K562 (cell line): ENCODE measurements around the gene SAMD10. TPM values are rescaled to one million over a fixed set of nuclear protein-coding genes. Genes with fewer than 3 reads are reported as not detected.

Experiments used
- CTBP1 ChIP-seq: fragments of 450-650 bp; IDR thresholded peaks from 2 replicates; pipeline ENCODE4 v1.6.1; 2016; ENCODE audit warnings: borderline replicate concordance
- CXXC5 ChIP-seq: fragments of 250-450 bp; sonication (Bioruptor Pico); IDR thresholded peaks from 2 replicates; pipeline ENCODE4 v1.8.0; 2022; ENCODE audit warnings: inconsistent platforms, mild to moderate bottlenecking, moderate library complexity
- EP300 ChIP-seq: IDR thresholded peaks from 2 replicates; pipeline ENCODE4 v1.6.1; 2012; ENCODE audit warnings: low read length, improper control_type of control experiment
- GABPB1 ChIP-seq: sonication (generic); formaldehyde crosslinking; IDR thresholded peaks from 2 replicates; pipeline ENCODE4 v1.8.0; 2022; ENCODE audit warnings: mild to moderate bottlenecking, missing genetic modification reagents
- GATAD2A ChIP-seq: fragments of 450-650 bp; IDR thresholded peaks from 2 replicates; pipeline ENCODE4 v1.6.1; 2017
- HOMEZ ChIP-seq: fragments of 250-450 bp; sonication (Bioruptor Pico); IDR thresholded peaks from 2 replicates; pipeline ENCODE4 v1.4.0; 2020; ENCODE audit warnings: mild to moderate bottlenecking, moderate library complexity
- KLF16 ChIP-seq: IDR thresholded peaks from 2 replicates; pipeline ENCODE4 v1.6.1; 2016; ENCODE audit warnings: antibody characterized with exemption
- MAFF ChIP-seq: IDR thresholded peaks from 2 replicates; pipeline ENCODE4 v1.6.1; 2012; ENCODE audit warnings: low read length, improper control_type of control experiment
- MXI1 ChIP-seq: IDR thresholded peaks from 2 replicates; pipeline ENCODE4 v1.6.1; 2011; ENCODE audit warnings: low read depth, mild to moderate bottlenecking, improper control_type of control experiment, low read length
- MYC ChIP-seq, 2 experiments: fragments of 250-450 bp in 1 of 2; sonication (Bioruptor Pico) in 1 of 2; IDR thresholded peaks; 2 replicates each; pipeline versions ENCODE4 v1.5.1 to v1.6.1; 2012 to 2021; ENCODE audit warnings: low read depth in 2 of 2, borderline replicate concordance in 1 of 2, improper control_type of control experiment in 1 of 2, low read length in 1 of 2, mild to moderate bottlenecking in 1 of 2, moderate library complexity in 1 of 2
- NCOA2 ChIP-seq, 2 experiments: fragments of 450-650 bp; IDR thresholded peaks; 2 replicates each; pipeline ENCODE4 v1.6.1; 2018; ENCODE audit warnings: mild to moderate bottlenecking in 2 of 2, moderate library complexity in 1 of 2; ENCODE audit not compliant: partially characterized antibody in 2 of 2
- NFIX ChIP-seq: fragments of 250-450 bp; sonication (Bioruptor Pico); IDR thresholded peaks from 2 replicates; pipeline ENCODE4 v1.4.0; 2020; ENCODE audit warnings: low read depth, mild to moderate bottlenecking, moderate library complexity
- PRDM10 ChIP-seq: fragments of 450-650 bp; IDR thresholded peaks from 2 replicates; pipeline ENCODE4 v1.6.1; 2018; ENCODE audit not compliant: partially characterized antibody
- RBM34 ChIP-seq: fragments of 200-400 bp; formaldehyde crosslinking; IDR thresholded peaks from 2 replicates; pipeline ENCODE4 v1.6.1; 2018; ENCODE audit warnings: low read length, borderline replicate concordance; ENCODE audit not compliant: insufficient read depth
- SIN3B ChIP-seq: fragments of 450-650 bp; IDR thresholded peaks from 2 replicates; pipeline ENCODE4 v1.6.1; 2017; ENCODE audit warnings: low read depth, mild to moderate bottlenecking, moderate library complexity
- ZFPM2 ChIP-seq: fragments of 250-450 bp; sonication (Bioruptor Pico); IDR thresholded peaks from 2 replicates; pipeline ENCODE4 v1.5.1; 2022; ENCODE audit warnings: mild to moderate bottlenecking
- ZNF253 ChIP-seq: fragments of 250-450 bp; sonication (Bioruptor Pico); conservative IDR thresholded peaks from 2 replicates; pipeline ENCODE4 v1.6.1; 2021; ENCODE audit warnings: mild to moderate bottlenecking
- ZNF324 ChIP-seq: fragments of 250-450 bp; sonication (Bioruptor Pico); IDR thresholded peaks from 2 replicates; pipeline ENCODE4 v1.4.0; 2020; ENCODE audit warnings: mild to moderate bottlenecking
- polyA plus RNA-seq, 8 experiments: library from polyadenylated mRNA; depleted of rRNA in 4 of 8; stranded (reverse) in 5 of 8; unstranded in 3 of 8; fragments of >200 nt; fragmentation: Nextera tagmentation in 2 of 8; fragmentation: Illumina TruSeq in 1 of 8; extraction: Ambion mirVana in 2 of 8; extraction: Trizol in 1 of 8; gene quantifications; 2 replicates each; pipeline versions ENCODE4 v1.2.1 to v1.2.3, GENCODE V29; 2011 to 2014; ENCODE audit warnings: inconsistent platforms in 1 of 8, missing spikeins in 1 of 8
- total RNA-seq, 7 experiments: library from RNA; depleted of rRNA in 6 of 7; stranded (reverse); fragments of >200 nt in 6 of 7; fragmentation: Illumina TruSeq in 2 of 7; extraction: Trizol in 2 of 7; gene quantifications; 2 replicates each; pipeline versions ENCODE4 v1.2.1 to v1.2.3, GENCODE V29; 2011 to 2021; ENCODE audit warnings: low replicate concordance in 1 of 7

SAMD10 gene
- total and polyA plus RNA-seq, 9 of the 15 experiments (the other 6 are each of a cell fraction or from before 2014, with no cell fraction given), result 0.37 to 15.2 (median 4.8) TPM

- TF ChIP-seq MAFF (no peak), CTBP1 (peak; percentile 87), ZNF253 (no peak), MYC (IDR thresholded peaks at IDR 0.05; ENCODE audit: low read depth, low read length) (peak; percentile 100), MYC (CRISPR knock-in tag; IDR thresholded peaks at IDR 0.05; ENCODE audit: borderline replicate concordance, low read depth) (peak; percentile 98), HOMEZ (CRISPR knock-in tag) (no peak), NCOA2 (IDR thresholded peaks at IDR 0.05; ENCODE audit: partially characterized antibody in 2 of 2) (no peak), KLF16 (no peak), ZFPM2 (CRISPR knock-in tag) (no peak), MXI1 (no peak; the same call in 1 of the 2 replicates), CXXC5 (CRISPR knock-in tag) (peak; percentile 97), PRDM10 (peak; percentile 29), RBM34 (no peak), GABPB1 (peak; percentile 99), NFIX (CRISPR knock-in tag) (no peak), GATAD2A (no peak), EP300 (peak; percentile 33), ZNF324 (CRISPR knock-in tag) (no peak), SIN3B (peak; percentile 95)
Observed at GRCh38 chr20:63980806-63981728, 1.6 kb upstream of the SAMD10 start, which contains the start of gene PRPF6 (continued).
